ENCODE measurements around the gene NACA. TPM values are rescaled to one million over a fixed set of nuclear protein-coding genes. Genes with fewer than 3 reads are reported as not detected.

The NACA gene
- total RNA-seq, 1 experiment from 2014 or later = 2,010 TPM

- DNase-seq (ENCODE audit: low read depth) = no peak
Measured at GRCh38 chr12:56688846-56689109, 36.3 kb downstream of the NACA start.

GRCh38 chr12:56688129-56688845 lies 36.8 kb downstream of the NACA start, which contains the start of gene PTGES3:
Gene PTGES3 (minus strand): TSS chr12:56688284. CDS start chr12:56687999, 285 bp downstream.
- peak; percentile 98 for DNase-seq (ENCODE audit: low read depth)

- peak; percentile 28 for DNase-seq (ENCODE audit: low read depth)
Measured at GRCh38 chr12:56687223-56688128, 37.6 kb downstream of the NACA start.

- DNase-seq (ENCODE audit: low read depth) = no peak
Measured at GRCh38 chr12:56684745-56685359, 40.2 kb downstream of the NACA start.

- DNase-seq (ENCODE audit: low read depth) = no peak
Measured at GRCh38 chr12:56682323-56682722, 42.8 kb downstream of the NACA start.

- no peak for DNase-seq (ENCODE audit: low read depth)
Measured at GRCh38 chr12:56679883-56680575, 45.1 kb downstream of the NACA start.

GRCh38 chr12:56678852-56679251 lies 46.2 kb downstream of the NACA start:
- DNase-seq (ENCODE audit: low read depth) = no peak

- DNase-seq (ENCODE audit: low read depth) = no peak
Measured at GRCh38 chr12:56677680-56678079, 47.4 kb downstream of the NACA start.

GRCh38 chr12:56676851-56677580 lies 48.1 kb downstream of the NACA start:
- no peak for DNase-seq (ENCODE audit: low read depth)

- DNase-seq (ENCODE audit: low read depth) = no peak
Measured at GRCh38 chr12:56671608-56672007, 53.5 kb downstream of the NACA start.

GRCh38 chr12:56670836-56671235 lies 54.3 kb downstream of the NACA start:
- no peak for DNase-seq (ENCODE audit: low read depth)

- no peak for DNase-seq (ENCODE audit: low read depth)
Measured at GRCh38 chr12:56668197-56668457, 57.0 kb downstream of the NACA start.

Small RNAs within 50 kb of the gene (small RNA-seq; reads per million reads assigned to genes)
- gene RN7SL809P = not detected

Other genes starting within 250 kb of the NACA start
- not detected in 2 replicates for gene GLS2, start 237.1 kb downstream of the NACA start, total RNA-seq (2014; rRNA removed; shearing (Covaris generic))
- 30.9 and 33.3 TPM in 2 replicates for gene RBMS2, start 203.5 kb downstream of the NACA start, total RNA-seq (2014; rRNA removed; shearing (Covaris generic))
- 23.6 and 47.0 TPM in 2 replicates for gene BAZ2A, start 95.0 kb downstream of the NACA start, total RNA-seq (2014; rRNA removed; shearing (Covaris generic))
- 1,094 and 1,322 TPM in 2 replicates for gene ATP5F1B, start 79.3 kb downstream of the NACA start, total RNA-seq (2014; rRNA removed; shearing (Covaris generic))
- gene PTGES3, start 37.0 kb downstream of the NACA start, total RNA-seq (2014; rRNA removed; shearing (Covaris generic)) = 124 and 305 TPM in 2 replicates
- 56.7 and 61.0 TPM in 2 replicates for gene PRIM1, start 27.0 kb upstream of the NACA start, total RNA-seq (2014; rRNA removed; shearing (Covaris generic))
- gene HSD17B6, start 38.0 kb upstream of the NACA start, total RNA-seq (2014; rRNA removed; shearing (Covaris generic)) = 0.53 and 1.0 TPM in 2 replicates
- gene SDR9C7, start 209.1 kb upstream of the NACA start, total RNA-seq (2014; rRNA removed; shearing (Covaris generic)) = not detected in 2 replicates
- gene RDH16, start 232.3 kb upstream of the NACA start, total RNA-seq (2014; rRNA removed; shearing (Covaris generic)) = not detected in 2 replicates

All from HT1080 (cell line).